ENCODE measurements around the gene CST7.

CST7 gene

GRCh38 chr20:24962510-24962909 is 13.4 kb downstream of the CST7 start:
- Histone ChIP-seq H3K4me1 (ENCODE audit: insufficient read depth, low read length, severe bottlenecking) (no peaks in the 10 kb centered on the region), H3K27ac (ENCODE audit: low read depth, low read length, poor library complexity, severe bottlenecking) (no peak overlapping the region), H3F3A (ENCODE audit: insufficient read depth, low read length) (no peaks in the 10 kb centered on the region), H3K9me2 (ENCODE audit: low read depth, low read length) (no peaks in the 10 kb centered on the region), H3K9ac (ENCODE audit: low read length) (no peak overlapping the region), H3K79me2 (ENCODE audit: insufficient read depth, low read length) (no peaks in the 10 kb centered on the region), H3K9me3 (ENCODE audit: low read length) (no peaks in the 10 kb centered on the region), H3K27me3 (ENCODE audit: insufficient read depth, low read length) (no peaks in the 10 kb centered on the region), H3K4me3 (ENCODE audit: low read depth, low read length, poor library complexity, severe bottlenecking) (no peak overlapping the region), H2AFZ (ENCODE audit: low read length) (no peak overlapping the region), H3K4me2 (ENCODE audit: low read length) (no peak overlapping the region), H4K20me1 (ENCODE audit: insufficient read depth, low read length) (no peaks in the 10 kb centered on the region), H3K36me3 (ENCODE audit: insufficient read depth, low read length) (peaks cover 34% of the 10 kb centered on the region)
- TF ChIP-seq EZH2 (IDR thresholded peaks at IDR 0.05; ENCODE audit: borderline replicate concordance, low read length) (no peak), CTCF (IDR thresholded peaks at IDR 0.05; ENCODE audit: low read length) (no peak)

GRCh38 chr20:24963672-24964505 is 14.8 kb downstream of the CST7 start:
- Histone ChIP-seq H3K27ac (ENCODE audit: low read depth, low read length, poor library complexity, severe bottlenecking) (no peak overlapping the region), H3K9ac (ENCODE audit: low read length) (no peak overlapping the region), H3K79me2 (ENCODE audit: insufficient read depth, low read length) (no peaks in the 10 kb centered on the region), H3K36me3 (ENCODE audit: insufficient read depth, low read length) (peaks cover 41% of the 10 kb centered on the region), H3F3A (ENCODE audit: insufficient read depth, low read length) (no peaks in the 10 kb centered on the region), H2AFZ (ENCODE audit: low read length) (no peak overlapping the region), H3K4me1 (ENCODE audit: insufficient read depth, low read length, severe bottlenecking) (no peaks in the 10 kb centered on the region), H4K20me1 (ENCODE audit: insufficient read depth, low read length) (no peaks in the 10 kb centered on the region), H3K4me3 (ENCODE audit: low read depth, low read length, poor library complexity, severe bottlenecking) (no peak overlapping the region), H3K9me3 (ENCODE audit: low read length) (no peaks in the 10 kb centered on the region), H3K27me3 (ENCODE audit: insufficient read depth, low read length) (no peaks in the 10 kb centered on the region), H3K4me2 (ENCODE audit: low read length) (no peak overlapping the region), H3K9me2 (ENCODE audit: low read depth, low read length) (no peaks in the 10 kb centered on the region)
- no peak for TF ChIP-seq EZH2 (IDR thresholded peaks at IDR 0.05; ENCODE audit: borderline replicate concordance, low read length)
- TF ChIP-seq CTCF (IDR thresholded peaks at IDR 0.05; ENCODE audit: low read length), result no peak

GRCh38 chr20:24964506-24964840 is 15.4 kb downstream of the CST7 start:
- Histone ChIP-seq H3F3A (ENCODE audit: insufficient read depth, low read length) (no peaks in the 10 kb centered on the region), H3K9me2 (ENCODE audit: low read depth, low read length) (no peaks in the 10 kb centered on the region), H3K4me1 (ENCODE audit: insufficient read depth, low read length, severe bottlenecking) (no peaks in the 10 kb centered on the region), H3K27ac (ENCODE audit: low read depth, low read length, poor library complexity, severe bottlenecking) (no peak overlapping the region), H4K20me1 (ENCODE audit: insufficient read depth, low read length) (no peaks in the 10 kb centered on the region), H2AFZ (ENCODE audit: low read length) (no peak overlapping the region), H3K9me3 (ENCODE audit: low read length) (no peaks in the 10 kb centered on the region), H3K36me3 (ENCODE audit: insufficient read depth, low read length) (peaks cover 44% of the 10 kb centered on the region), H3K27me3 (ENCODE audit: insufficient read depth, low read length) (no peaks in the 10 kb centered on the region), H3K4me2 (ENCODE audit: low read length) (no peak overlapping the region), H3K79me2 (ENCODE audit: insufficient read depth, low read length) (no peaks in the 10 kb centered on the region), H3K4me3 (ENCODE audit: low read depth, low read length, poor library complexity, severe bottlenecking) (no peak overlapping the region), H3K9ac (ENCODE audit: low read length) (no peak overlapping the region)
- TF ChIP-seq CTCF (IDR thresholded peaks at IDR 0.05; ENCODE audit: low read length) (no peak), EZH2 (IDR thresholded peaks at IDR 0.05; ENCODE audit: borderline replicate concordance, low read length) (no peak)
